Memory B cell (primary cell): ENCODE results near the gene GLE1.
A peak's percentile ranks its signal among the peaks of the same experiment; 100 is the strongest.
"Not testable (repeated sequence)": the region's sequence is repeated elsewhere in the genome, so short reads cannot be mapped to it uniquely, and the experiment has no call there.

Experiments
- ATAC-seq: fragments of 150-1000 bp; cut with Tn5 transposase; 2 replicates; pipeline ENCODE4 v1.10.0; 2021; ENCODE audit warnings: low read depth, mild to moderate bottlenecking, moderate library complexity
- DNase-seq, 2 donors: peaks; one replicate each; pipeline ENCODE4 v3.0.0; 2022; ENCODE audit warnings: low spot score in 2 of 2
- H3K27ac Mint-ChIP-seq: one replicate; pipeline ENCODE4 v1.8.0; 2022; ENCODE audit warnings: mild to moderate bottlenecking, moderate library complexity, mixed read lengths
- H3K27me3 Mint-ChIP-seq: one replicate; pipeline ENCODE4 v1.8.0; 2022; ENCODE audit warnings: mixed read lengths
- H3K36me3 Mint-ChIP-seq: one replicate; pipeline ENCODE4 v1.8.0; 2022; ENCODE audit warnings: mild to moderate bottlenecking, mixed read lengths
- H3K4me1 Mint-ChIP-seq: one replicate; pipeline ENCODE4 v1.8.0; 2022; ENCODE audit warnings: mixed read lengths
- H3K4me3 Mint-ChIP-seq: one replicate; pipeline ENCODE4 v1.8.0; 2022; ENCODE audit warnings: mild to moderate bottlenecking, moderate library complexity, mixed read lengths
- H3K9me3 Mint-ChIP-seq: one replicate; pipeline ENCODE4 v1.8.0; 2022; ENCODE audit warnings: mixed read lengths

The GLE1 gene

GRCh38 chr9:128505906-128506305 is 1.4 kb downstream of the GLE1 start:
- H3K4me3 Mint-ChIP-seq, result peak overlapping the region; percentile 43
- H3K36me3 Mint-ChIP-seq, H3K27ac Mint-ChIP-seq, H3K27me3 Mint-ChIP-seq, H3K4me1 Mint-ChIP-seq, H3K9me3 Mint-ChIP-seq, DNase-seq, ATAC-seq: not testable (repeated sequence)

- DNase-seq, result no peak
- Mint-ChIP-seq H3K27ac (no peak overlapping the region), H3K4me3 (no peak overlapping the region), H3K27me3 (no peaks in the 10 kb centered on the region), H3K9me3 (no peaks in the 10 kb centered on the region), H3K36me3 (peaks cover 17% of the 10 kb centered on the region), H3K4me1 (peaks cover 6% of the 10 kb centered on the region)
- no peak for ATAC-seq
These were observed 8.3 kb downstream of the GLE1 start for GRCh38 chr9:128512820-128513219.

GRCh38 chr9:128521956-128522355 is 17.4 kb downstream of the GLE1 start:
- Mint-ChIP-seq H3K36me3 (peaks cover 40% of the 10 kb centered on the region), H3K4me1 (no peaks in the 10 kb centered on the region), H3K9me3 (no peaks in the 10 kb centered on the region), H3K27ac (no peak overlapping the region), H3K4me3 (no peak overlapping the region), H3K27me3 (no peaks in the 10 kb centered on the region)
- no peak for ATAC-seq
- DNase-seq, result no peak

GRCh38 chr9:128523199-128523925 is 18.8 kb downstream of the GLE1 start:
- Mint-ChIP-seq H3K9me3 (no peaks in the 10 kb centered on the region), H3K27ac (no peak overlapping the region), H3K4me1 (no peaks in the 10 kb centered on the region), H3K27me3 (no peaks in the 10 kb centered on the region), H3K36me3 (peaks cover 32% of the 10 kb centered on the region), H3K4me3 (no peak overlapping the region)
- no peak for ATAC-seq
- DNase-seq, result no peak

- Mint-ChIP-seq H3K27me3 (no peaks in the 10 kb centered on the region), H3K4me3 (no peak overlapping the region), H3K4me1 (no peaks in the 10 kb centered on the region), H3K36me3 (peaks cover 29% of the 10 kb centered on the region), H3K9me3 (no peaks in the 10 kb centered on the region), H3K27ac (no peak overlapping the region)
- DNase-seq (no peak), ATAC-seq (no peak)
These were observed 22.2 kb downstream of the GLE1 start for GRCh38 chr9:128526720-128527119.

- Mint-ChIP-seq H3K36me3 (peaks cover 22% of the 10 kb centered on the region), H3K4me1 (no peaks in the 10 kb centered on the region), H3K27ac (no peak overlapping the region), H3K9me3 (no peaks in the 10 kb centered on the region), H3K4me3 (no peak overlapping the region), H3K27me3 (no peaks in the 10 kb centered on the region)
- ATAC-seq, result no peak
- DNase-seq, result no peak
These were observed 24.1 kb downstream of the GLE1 start for GRCh38 chr9:128528445-128529160.

- DNase-seq (no peak), ATAC-seq (no peak)
- no peaks in the 10 kb centered on the region for H3K27me3 Mint-ChIP-seq
- peaks cover 22% of the 10 kb centered on the region for H3K36me3 Mint-ChIP-seq
- H3K4me3 Mint-ChIP-seq, result no peak overlapping the region
- H3K4me1 Mint-ChIP-seq, result no peaks in the 10 kb centered on the region
- H3K27ac Mint-ChIP-seq, result no peak overlapping the region
- no peaks in the 10 kb centered on the region for H3K9me3 Mint-ChIP-seq
These were observed 24.7 kb downstream of the GLE1 start for GRCh38 chr9:128529191-128529590.

GRCh38 chr9:128532581-128532980 is 28.1 kb downstream of the GLE1 start:
- H3K9me3 Mint-ChIP-seq, result no peaks in the 10 kb centered on the region
- no peaks in the 10 kb centered on the region for H3K4me1 Mint-ChIP-seq
- no peak overlapping the region for H3K27ac Mint-ChIP-seq
- DNase-seq (no peak), ATAC-seq (no peak)
- H3K27me3 Mint-ChIP-seq, result no peaks in the 10 kb centered on the region
- H3K36me3 Mint-ChIP-seq, result peaks cover 20% of the 10 kb centered on the region
- no peak overlapping the region for H3K4me3 Mint-ChIP-seq

GRCh38 chr9:128540634-128541360 is 36.3 kb downstream of the GLE1 start:
- H3K4me3 Mint-ChIP-seq, result no peak overlapping the region

GRCh38 chr9:128546504-128546903 is 42.0 kb downstream of the GLE1 start:
- no peak overlapping the region for H3K27ac Mint-ChIP-seq
- H3K27me3 Mint-ChIP-seq, result no peaks in the 10 kb centered on the region
- ATAC-seq (no peak), DNase-seq (no peak)
- no peak overlapping the region for H3K4me3 Mint-ChIP-seq
- H3K36me3 Mint-ChIP-seq, result peaks cover 5% of the 10 kb centered on the region
- H3K9me3 Mint-ChIP-seq, result no peaks in the 10 kb centered on the region
- H3K4me1 Mint-ChIP-seq, result peaks cover 6% of the 10 kb centered on the region

More at GRCh38 chr9:128540634-128541360, 36.3 kb downstream of the GLE1 start:
- Mint-ChIP-seq H3K27ac (no peak overlapping the region), H3K27me3 (no peaks in the 10 kb centered on the region), H3K9me3 (no peaks in the 10 kb centered on the region), H3K36me3 (peaks cover 25% of the 10 kb centered on the region), H3K4me1 (no peaks in the 10 kb centered on the region)
- DNase-seq, result no peak
- ATAC-seq, result no peak

GRCh38 chr9:128548876-128549275 is 44.4 kb downstream of the GLE1 start:
- no peaks in the 10 kb centered on the region for H3K36me3 Mint-ChIP-seq
- ATAC-seq, result no peak

GRCh38 chr9:128550226-128550625 is 45.7 kb downstream of the GLE1 start:
- no peak for ATAC-seq
- H3K36me3 Mint-ChIP-seq, result no peaks in the 10 kb centered on the region

More at GRCh38 chr9:128548876-128549275, 44.4 kb downstream of the GLE1 start:
- no peak for DNase-seq
- no peak overlapping the region for H3K4me3 Mint-ChIP-seq
- H3K9me3 Mint-ChIP-seq, result no peaks in the 10 kb centered on the region
- H3K27ac Mint-ChIP-seq, result no peak overlapping the region
- H3K4me1 Mint-ChIP-seq, result peaks cover 11% of the 10 kb centered on the region
- H3K27me3 Mint-ChIP-seq, result no peaks in the 10 kb centered on the region

GRCh38 chr9:128550770-128551656 is 46.5 kb downstream of the GLE1 start:
- ATAC-seq (no peak), DNase-seq (no peak)
- H3K27ac Mint-ChIP-seq, result no peak overlapping the region
- H3K4me3 Mint-ChIP-seq, result peak overlapping the region; percentile 96
- H3K27me3 Mint-ChIP-seq, result no peaks in the 10 kb centered on the region
- peaks cover 11% of the 10 kb centered on the region for H3K4me1 Mint-ChIP-seq
- H3K36me3 Mint-ChIP-seq, result no peaks in the 10 kb centered on the region
- H3K9me3 Mint-ChIP-seq, result no peaks in the 10 kb centered on the region

More at GRCh38 chr9:128550226-128550625, 45.7 kb downstream of the GLE1 start:
- Mint-ChIP-seq H3K27me3 (no peaks in the 10 kb centered on the region), H3K4me3 (no peak overlapping the region), H3K27ac (no peak overlapping the region), H3K4me1 (peaks cover 11% of the 10 kb centered on the region), H3K9me3 (no peaks in the 10 kb centered on the region)
- DNase-seq, result no peak
